GM18517 (cell line): ENCODE results near the gene P2RY13.

Source experiments
- ATAC-seq: cut with Tn5 transposase; IDR thresholded peaks from one replicate; pipeline ENCODE4 v1.9.1; 2021; ENCODE audit warnings: mild to moderate bottlenecking, moderate library complexity; ENCODE audit not compliant: unreplicated experiment

Gene P2RY13

GRCh38 chr3:151321526-151321925 lies 7.8 kb downstream of the P2RY13 start:
- ATAC-seq = no peak

- ATAC-seq = no peak
These were observed 9.2 kb downstream of the P2RY13 start for GRCh38 chr3:151320131-151320530.

GRCh38 chr3:151319628-151320027 lies 9.7 kb downstream of the P2RY13 start:
- ATAC-seq = no peak

GRCh38 chr3:151318991-151319390 lies 10.4 kb downstream of the P2RY13 start:
- no peak for ATAC-seq

- ATAC-seq = no peak
These were observed 11.0 kb downstream of the P2RY13 start for GRCh38 chr3:151318313-151318712.

GRCh38 chr3:151316267-151316991 lies 12.9 kb downstream of the P2RY13 start, which contains the start of gene GPR87:
GPR87 (minus strand) TSS chr3:151316820; CDS start chr3:151300100, 16,720 bp downstream.
- no peak for ATAC-seq

- ATAC-seq = no peak
These were observed 13.5 kb downstream of the P2RY13 start for GRCh38 chr3:151315846-151316245.

GRCh38 chr3:151315136-151315535 lies 14.2 kb downstream of the P2RY13 start:
- ATAC-seq = no peak

- ATAC-seq = no peak
These were observed 14.8 kb downstream of the P2RY13 start for GRCh38 chr3:151314593-151314992.

- ATAC-seq = no peak
These were observed 15.2 kb downstream of the P2RY13 start for GRCh38 chr3:151314137-151314536.

- ATAC-seq = no peak
These were observed 16.4 kb downstream of the P2RY13 start for GRCh38 chr3:151312972-151313371.

GRCh38 chr3:151309566-151309965 lies 19.8 kb downstream of the P2RY13 start:
- ATAC-seq = no peak

GRCh38 chr3:151307583-151308488 lies 21.5 kb downstream of the P2RY13 start:
- ATAC-seq = no peak

GRCh38 chr3:151307131-151307530 lies 22.2 kb downstream of the P2RY13 start:
- no peak for ATAC-seq

- ATAC-seq = no peak
These were observed 23.1 kb downstream of the P2RY13 start for GRCh38 chr3:151306168-151306810.

GRCh38 chr3:151305775-151306151 lies 23.6 kb downstream of the P2RY13 start:
- ATAC-seq = no peak

GRCh38 chr3:151305060-151305774 lies 24.1 kb downstream of the P2RY13 start:
- no peak for ATAC-seq

GRCh38 chr3:151303751-151304150 lies 25.6 kb downstream of the P2RY13 start:
- ATAC-seq = no peak

- ATAC-seq = no peak
These were observed 27.6 kb downstream of the P2RY13 start for GRCh38 chr3:151301787-151302186.

- ATAC-seq = no peak
These were observed 28.8 kb downstream of the P2RY13 start for GRCh38 chr3:151300539-151300938.

GRCh38 chr3:151299006-151299405 lies 30.3 kb downstream of the P2RY13 start:
- no peak for ATAC-seq
